ENCODE results near the gene PTGFRN. TPM values are rescaled to one million over a fixed set of nuclear protein-coding genes. Genes with fewer than 3 reads are reported as not detected.

Gene PTGFRN
- total RNA-seq, 1 donor from 2014 or later = 52.9 TPM

GRCh38 chr1:116952738-116953275 lies 43.1 kb downstream of the PTGFRN start:
- no peaks in the 10 kb centered on the region for H3K9me3 Mint-ChIP-seq (ENCODE audit: unreplicated experiment)
- peaks cover 6% of the 10 kb centered on the region for H3K36me3 Mint-ChIP-seq (ENCODE audit: unreplicated experiment)
- no peak for DNase-seq (ENCODE audit: extremely low spot score, unreplicated experiment)
- H3K27me3 Mint-ChIP-seq (ENCODE audit: unreplicated experiment) = no peaks in the 10 kb centered on the region
- no peak overlapping the region for H3K4me3 Mint-ChIP-seq (ENCODE audit: unreplicated experiment)
- no peaks in the 10 kb centered on the region for H3K4me1 Mint-ChIP-seq (ENCODE audit: unreplicated experiment)
- TF ChIP-seq CTCF (IDR thresholded peaks at IDR 0.05) = no peak
- H3K27ac Mint-ChIP-seq (ENCODE audit: unreplicated experiment) = no peak overlapping the region

- no peak for TF ChIP-seq CTCF (IDR thresholded peaks at IDR 0.05)
- no peaks in the 10 kb centered on the region for H3K4me1 Mint-ChIP-seq (ENCODE audit: unreplicated experiment)
- H3K4me3 Mint-ChIP-seq (ENCODE audit: unreplicated experiment) = no peak overlapping the region
- H3K27me3 Mint-ChIP-seq (ENCODE audit: unreplicated experiment) = no peaks in the 10 kb centered on the region
- peaks cover 4% of the 10 kb centered on the region for H3K36me3 Mint-ChIP-seq (ENCODE audit: unreplicated experiment)
- no peak for DNase-seq (ENCODE audit: extremely low spot score, unreplicated experiment)
- H3K27ac Mint-ChIP-seq (ENCODE audit: unreplicated experiment) = no peak overlapping the region
- H3K9me3 Mint-ChIP-seq (ENCODE audit: unreplicated experiment) = no peaks in the 10 kb centered on the region
Observed at GRCh38 chr1:116954440-116954839, 44.7 kb downstream of the PTGFRN start.

- Mint-ChIP-seq H3K36me3 (ENCODE audit: unreplicated experiment) (no peaks in the 10 kb centered on the region), H3K4me1 (ENCODE audit: unreplicated experiment) (no peaks in the 10 kb centered on the region), H3K4me3 (ENCODE audit: unreplicated experiment) (no peak overlapping the region)
Observed at GRCh38 chr1:116956378-116956777, 46.7 kb downstream of the PTGFRN start.

GRCh38 chr1:116957646-116958045 lies 47.9 kb downstream of the PTGFRN start:
- Mint-ChIP-seq H3K9me3 (ENCODE audit: unreplicated experiment) (no peaks in the 10 kb centered on the region), H3K4me3 (ENCODE audit: unreplicated experiment) (no peak overlapping the region), H3K4me1 (ENCODE audit: unreplicated experiment) (no peaks in the 10 kb centered on the region), H3K27me3 (ENCODE audit: unreplicated experiment) (no peaks in the 10 kb centered on the region), H3K27ac (ENCODE audit: unreplicated experiment) (no peak overlapping the region), H3K36me3 (ENCODE audit: unreplicated experiment) (no peaks in the 10 kb centered on the region)
- TF ChIP-seq CTCF (IDR thresholded peaks at IDR 0.05) = no peak
- DNase-seq (ENCODE audit: extremely low spot score, unreplicated experiment) = no peak

More at GRCh38 chr1:116956378-116956777, 46.7 kb downstream of the PTGFRN start:
- DNase-seq (ENCODE audit: extremely low spot score, unreplicated experiment) = no peak
- no peak overlapping the region for H3K27ac Mint-ChIP-seq (ENCODE audit: unreplicated experiment)
- H3K27me3 Mint-ChIP-seq (ENCODE audit: unreplicated experiment) = no peaks in the 10 kb centered on the region
- H3K9me3 Mint-ChIP-seq (ENCODE audit: unreplicated experiment) = no peaks in the 10 kb centered on the region
- TF ChIP-seq CTCF (IDR thresholded peaks at IDR 0.05) = no peak

GRCh38 chr1:116958110-116958509 lies 48.4 kb downstream of the PTGFRN start:
- no peak for DNase-seq (ENCODE audit: extremely low spot score, unreplicated experiment)
- Mint-ChIP-seq H3K4me3 (ENCODE audit: unreplicated experiment) (no peak overlapping the region), H3K27ac (ENCODE audit: unreplicated experiment) (no peak overlapping the region), H3K4me1 (ENCODE audit: unreplicated experiment) (no peaks in the 10 kb centered on the region), H3K36me3 (ENCODE audit: unreplicated experiment) (no peaks in the 10 kb centered on the region), H3K9me3 (ENCODE audit: unreplicated experiment) (no peaks in the 10 kb centered on the region), H3K27me3 (ENCODE audit: unreplicated experiment) (no peaks in the 10 kb centered on the region)
- TF ChIP-seq CTCF (IDR thresholded peaks at IDR 0.05) = no peak

All from osteocyte (in vitro differentiated cells).